ENCODE measurements around the gene ADCY3.

The ADCY3 gene

GRCh38 chr2:24827321-24828237 lies 92.5 kb downstream of the ADCY3 start:
- DNase-seq, result peak; percentile 32

- no peak for DNase-seq
Observed at GRCh38 chr2:24826773-24827145, 93.3 kb downstream of the ADCY3 start.

- DNase-seq, result no peak
Observed at GRCh38 chr2:24825883-24826772, 93.9 kb downstream of the ADCY3 start.

- no peak for DNase-seq
Observed at GRCh38 chr2:24824966-24825882, 94.8 kb downstream of the ADCY3 start.

- DNase-seq, result no peak
Observed at GRCh38 chr2:24824071-24824588, 95.9 kb downstream of the ADCY3 start.

GRCh38 chr2:24822049-24822706 lies 97.9 kb downstream of the ADCY3 start:
- DNase-seq, result no peak

- no peak for DNase-seq
Observed at GRCh38 chr2:24821433-24821891, 98.6 kb downstream of the ADCY3 start.

- no peak for DNase-seq
Observed at GRCh38 chr2:24820598-24821432, 99.2 kb downstream of the ADCY3 start.

GRCh38 chr2:24820175-24820513 lies 99.9 kb downstream of the ADCY3 start:
- no peak for DNase-seq

- no peak for DNase-seq
Observed at GRCh38 chr2:24819442-24820174, 100.4 kb downstream of the ADCY3 start.

GRCh38 chr2:24818721-24819167 lies 101.3 kb downstream of the ADCY3 start:
- no peak for DNase-seq

- no peak for DNase-seq
Observed at GRCh38 chr2:24816884-24817283, 103.2 kb downstream of the ADCY3 start.

- DNase-seq, result no peak
Observed at GRCh38 chr2:24816404-24816803, 103.6 kb downstream of the ADCY3 start.

- DNase-seq, result no peak
Observed at GRCh38 chr2:24815171-24815570, 104.9 kb downstream of the ADCY3 start.

GRCh38 chr2:24814516-24814915 lies 105.5 kb downstream of the ADCY3 start:
- DNase-seq, result no peak

GRCh38 chr2:24813691-24814137 lies 106.3 kb downstream of the ADCY3 start:
- no peak for DNase-seq

- no peak for DNase-seq
Observed at GRCh38 chr2:24809316-24810007, 110.6 kb downstream of the ADCY3 start.

GRCh38 chr2:24806661-24807036 lies 113.4 kb downstream of the ADCY3 start:
- DNase-seq, result no peak
